ENCODE results near the gene IFI6. TPM values are rescaled to one million over a fixed set of nuclear protein-coding genes. Genes with fewer than 3 reads are reported as not detected.
"Not testable (repeated sequence)": the region's sequence is repeated elsewhere in the genome, so short reads cannot be mapped to it uniquely, and the experiment has no call there.

IFI6 gene
- polyA plus RNA-seq, 3 donors: 17.5 to 29.4 (median 23.7) TPM

DNA sequence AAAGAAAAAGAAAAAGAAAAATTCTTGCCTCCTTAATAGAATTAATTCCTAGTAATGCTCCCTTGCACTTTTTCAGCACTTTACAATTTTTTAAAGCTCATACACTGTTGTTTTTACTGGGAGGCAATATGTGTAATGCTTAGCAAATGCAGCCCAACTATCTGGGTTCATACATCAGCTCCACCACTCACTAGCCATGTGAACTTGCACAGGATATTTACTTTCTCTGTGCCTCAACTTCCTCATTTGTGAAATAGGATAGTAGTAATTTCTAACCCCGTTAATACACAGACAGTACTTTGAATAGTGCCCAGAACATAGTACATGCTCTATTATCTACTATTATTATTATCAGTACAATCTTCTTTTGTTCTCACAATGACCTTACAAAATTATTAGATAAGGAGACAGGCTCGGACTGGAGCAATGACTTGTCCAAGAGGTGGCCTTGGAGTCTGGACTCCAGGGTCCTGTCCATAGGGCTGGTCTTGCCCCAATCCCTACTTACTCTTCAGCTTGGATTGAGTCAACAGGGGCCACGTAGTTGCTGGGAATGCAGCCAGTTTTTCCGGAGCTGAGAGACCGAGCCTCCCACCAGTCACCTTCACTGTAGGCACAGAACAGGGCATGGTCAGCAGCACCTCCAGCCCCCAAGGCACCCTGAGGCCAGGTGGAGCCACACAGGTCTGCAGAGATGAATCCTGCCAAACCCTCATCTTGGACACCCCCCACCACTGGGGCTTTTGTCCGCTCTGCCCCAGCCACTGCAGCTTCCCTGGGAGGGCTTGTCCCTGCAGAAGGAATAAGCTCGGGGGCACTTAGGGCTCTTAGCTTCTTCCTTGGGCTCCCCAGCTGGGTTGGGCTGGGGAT is 50.7 kb downstream of the IFI6 start:
- no peak for DNase-seq (ENCODE audit: extremely low read depth in 1 of 11, low read depth in 9 of 11, low spot score in 4 of 11)

DNA sequence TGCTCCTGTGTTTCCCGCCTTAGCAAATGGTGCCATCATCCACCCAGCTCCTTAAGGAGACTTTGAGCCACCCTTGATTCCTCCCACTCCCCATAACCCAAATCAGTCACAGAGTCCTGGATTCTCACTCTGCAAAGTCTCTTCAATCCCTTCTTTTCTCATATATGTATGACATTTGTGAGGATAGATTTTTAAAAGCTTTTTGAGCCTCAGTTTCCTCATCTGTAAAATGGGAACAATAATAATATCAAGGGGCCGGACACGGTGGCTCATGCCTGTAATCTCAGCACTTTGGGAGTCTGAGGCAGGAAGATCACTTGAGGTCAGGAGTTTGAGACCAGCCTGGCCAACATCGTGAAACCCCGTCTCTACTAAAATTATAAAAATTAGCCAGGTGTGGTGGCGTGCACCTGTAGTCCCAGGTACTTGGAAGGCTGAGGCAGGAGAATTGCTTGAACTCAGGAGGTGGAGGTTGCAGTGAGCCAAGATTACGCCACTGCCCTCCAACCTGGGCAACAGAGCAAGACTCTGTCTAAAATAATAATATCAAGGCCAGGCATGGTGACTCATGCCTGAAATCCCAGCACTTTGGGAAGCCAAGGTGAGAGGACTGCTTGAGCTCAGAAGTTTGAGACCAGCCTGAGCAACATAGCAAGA is 52.1 kb downstream of the IFI6 start:
- not testable (repeated sequence) for DNase-seq (ENCODE audit: extremely low read depth in 1 of 11, low read depth in 9 of 11, low spot score in 4 of 11)

DNA sequence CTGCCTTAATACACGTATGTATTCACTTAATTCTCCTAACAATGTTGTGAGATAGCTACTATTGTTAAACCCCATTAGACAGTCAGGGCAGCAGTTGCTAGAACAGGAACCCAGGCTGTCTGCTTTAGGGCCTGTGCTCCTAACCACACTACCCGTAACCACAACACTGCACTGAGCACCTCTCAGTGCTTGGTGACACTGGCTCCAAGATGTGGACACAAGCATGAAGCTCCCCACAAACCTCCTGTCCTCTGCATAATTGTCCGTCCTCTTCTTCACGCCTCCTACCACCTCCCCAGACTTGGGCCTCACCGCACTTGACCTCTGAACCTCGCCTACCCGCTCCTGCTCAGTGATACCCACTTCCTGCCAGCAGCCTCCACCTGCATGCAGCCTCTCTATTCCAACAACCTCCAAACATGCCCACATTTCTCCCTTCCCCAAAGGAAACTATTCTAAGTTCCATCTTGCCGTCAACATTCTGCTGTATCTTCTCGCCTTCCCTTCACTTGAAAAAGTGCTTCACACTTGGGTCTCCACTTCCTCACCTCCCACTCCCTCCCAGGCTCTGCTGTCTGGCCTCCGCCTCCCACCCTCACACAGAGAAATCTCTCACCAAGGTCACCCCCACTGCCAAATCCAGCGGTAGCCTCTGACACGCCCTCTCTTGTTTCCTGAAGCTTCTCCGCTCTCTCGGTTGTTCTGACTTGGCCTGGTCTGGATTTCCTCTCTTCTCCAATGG is 53.5 kb downstream of the IFI6 start:
- DNase-seq (ENCODE audit: extremely low read depth in 1 of 11, low read depth in 9 of 11, low spot score in 4 of 11): no peak

DNA sequence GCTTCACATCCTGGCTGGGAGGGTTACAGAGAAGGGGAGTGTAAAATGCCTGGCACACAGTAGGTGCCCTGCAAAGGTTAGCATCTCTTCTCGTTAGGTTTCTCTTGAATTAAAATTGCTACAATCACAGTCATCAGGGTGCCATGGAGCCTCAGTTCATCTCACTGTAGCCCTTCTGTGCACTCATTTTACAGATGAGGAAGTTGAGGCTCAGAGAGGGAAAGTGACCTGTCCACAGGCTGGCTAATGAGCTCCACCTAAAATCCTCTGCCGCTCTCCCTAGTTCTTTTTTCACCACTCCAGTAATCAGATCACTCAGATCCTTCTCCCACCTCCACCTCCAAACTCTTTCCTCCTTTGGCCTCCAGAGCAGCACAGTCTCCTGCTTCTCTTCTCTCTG is 54.6 kb downstream of the IFI6 start:
- no peak for DNase-seq (ENCODE audit: extremely low read depth in 1 of 11, low read depth in 9 of 11, low spot score in 4 of 11)

DNA sequence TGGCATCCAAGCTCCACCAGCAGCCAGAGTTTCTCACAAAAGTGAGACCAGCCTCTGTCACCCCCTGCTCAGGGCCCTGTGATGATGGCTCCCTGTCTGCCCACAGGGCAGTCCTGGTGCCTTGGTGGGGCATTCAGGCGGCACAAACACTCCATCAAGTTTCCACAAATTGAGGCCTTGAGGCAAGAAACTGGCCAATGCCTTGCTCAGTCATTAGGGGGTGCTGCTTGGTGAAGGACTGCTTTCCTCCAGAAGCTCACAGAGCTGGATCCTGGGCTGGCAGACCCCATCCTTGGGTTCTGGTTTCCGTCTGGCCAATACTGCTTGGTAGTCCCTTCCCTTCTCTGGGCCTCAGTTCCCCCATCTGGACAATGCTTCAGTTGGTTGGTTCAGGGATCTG is 55.6 kb downstream of the IFI6 start:
- no peak for DNase-seq (ENCODE audit: extremely low read depth in 1 of 11, low read depth in 9 of 11, low spot score in 4 of 11)

Other genes starting within 250 kb of the IFI6 start
- 100 to 1,000 TPM; 124 to 151 (median 135) TPM for gene WASF2, start 182.0 kb downstream of the IFI6 start, polyA plus RNA-seq (ENCODE audit: insufficient read length in 3 of 3)
- 10 to 100 TPM; 34.6 to 50.9 (median 48.8) TPM for gene AHDC1, start 68.0 kb downstream of the IFI6 start, polyA plus RNA-seq (ENCODE audit: insufficient read length in 3 of 3)
- gene FGR, start 37.0 kb downstream of the IFI6 start, polyA plus RNA-seq (ENCODE audit: insufficient read length in 3 of 3): 1 to 10 TPM; 1.6 to 2.8 (median 2.1) TPM
- gene FAM76A, start 53.8 kb upstream of the IFI6 start, polyA plus RNA-seq (ENCODE audit: insufficient read length in 3 of 3): 10 to 100 TPM; 11.9 to 17.1 (median 16.7) TPM
- gene STX12, start 101.0 kb upstream of the IFI6 start, polyA plus RNA-seq (ENCODE audit: insufficient read length in 3 of 3): 10 to 100 TPM; 42.5 to 53.7 (median 48.0) TPM
- gene PPP1R8, start 158.6 kb upstream of the IFI6 start, polyA plus RNA-seq (ENCODE audit: insufficient read length in 3 of 3): 10 to 100 TPM; 46.8 to 63.5 (median 62.1) TPM
- gene THEMIS2, start 200.4 kb upstream of the IFI6 start, polyA plus RNA-seq (ENCODE audit: insufficient read length in 3 of 3): 1 to 10 TPM; 3.0 to 6.5 (median 3.2) TPM
- 10 to 100 TPM; 51.1 to 69.8 (median 62.6) TPM for gene RPA2, start 242.4 kb upstream of the IFI6 start, polyA plus RNA-seq (ENCODE audit: insufficient read length in 3 of 3)

Data from renal cortex interstitium (tissue), 11 donors.